Adrenal gland (tissue), 5 donors: ENCODE results near the gene CUL4A.

Experiments
- POLR2A ChIP-seq, 2 donors: fragments of 450-650 bp; IDR thresholded peaks; one replicate each; pipeline ENCODE4 v1.6.1; 2017; ENCODE audit warnings: antibody characterized with exemption in 2 of 2, mild to moderate bottlenecking in 2 of 2, moderate library complexity in 1 of 2
- TF ChIP-seq, protein P1 (sequence below), 6 experiments: fragments of 450-650 bp in 4 of 6; fragments of 200-600 bp in 2 of 6; sonication (generic) in 1 of 6; IDR thresholded peaks; 1 replicate in 5 of 6; 2 replicates in 1 of 6; pipeline versions ENCODE4 v1.5.1 to v1.8.0; 2016 to 2021; ENCODE audit warnings: antibody characterized with exemption in 6 of 6, mild to moderate bottlenecking in 2 of 6, moderate library complexity in 1 of 6
- donor health status: DM: no; HTN: no; CAD: no.

- TF ChIP-seq, protein P1, sequence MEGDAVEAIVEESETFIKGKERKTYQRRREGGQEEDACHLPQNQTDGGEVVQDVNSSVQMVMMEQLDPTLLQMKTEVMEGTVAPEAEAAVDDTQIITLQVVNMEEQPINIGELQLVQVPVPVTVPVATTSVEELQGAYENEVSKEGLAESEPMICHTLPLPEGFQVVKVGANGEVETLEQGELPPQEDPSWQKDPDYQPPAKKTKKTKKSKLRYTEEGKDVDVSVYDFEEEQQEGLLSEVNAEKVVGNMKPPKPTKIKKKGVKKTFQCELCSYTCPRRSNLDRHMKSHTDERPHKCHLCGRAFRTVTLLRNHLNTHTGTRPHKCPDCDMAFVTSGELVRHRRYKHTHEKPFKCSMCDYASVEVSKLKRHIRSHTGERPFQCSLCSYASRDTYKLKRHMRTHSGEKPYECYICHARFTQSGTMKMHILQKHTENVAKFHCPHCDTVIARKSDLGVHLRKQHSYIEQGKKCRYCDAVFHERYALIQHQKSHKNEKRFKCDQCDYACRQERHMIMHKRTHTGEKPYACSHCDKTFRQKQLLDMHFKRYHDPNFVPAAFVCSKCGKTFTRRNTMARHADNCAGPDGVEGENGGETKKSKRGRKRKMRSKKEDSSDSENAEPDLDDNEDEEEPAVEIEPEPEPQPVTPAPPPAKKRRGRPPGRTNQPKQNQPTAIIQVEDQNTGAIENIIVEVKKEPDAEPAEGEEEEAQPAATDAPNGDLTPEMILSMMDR (IDR thresholded peaks at IDR 0.05) = no peak
- TF ChIP-seq POLR2A (IDR thresholded peaks at IDR 0.05) = no peak
These were observed 1.4 kb downstream of the CUL4A start for GRCh38 chr13:113210833-113211232.
